Ecto neural progenitor cell (in vitro differentiated cells): Measurements from ENCODE around the gene SPATA46.
"Not testable (repeated sequence)": the region's sequence is repeated elsewhere in the genome, so short reads cannot be mapped to it uniquely, and the experiment has no call there.

Experiments used
- DNase-seq: peaks from one replicate; pipeline ENCODE4 v3.0.0-alpha.2; 2018; ENCODE audit warnings: low spot score

SPATA46 gene

GRCh38 chr1:162357681-162358266 is 18.9 kb downstream of the SPATA46 start:
- DNase-seq, result no peak

DNA sequence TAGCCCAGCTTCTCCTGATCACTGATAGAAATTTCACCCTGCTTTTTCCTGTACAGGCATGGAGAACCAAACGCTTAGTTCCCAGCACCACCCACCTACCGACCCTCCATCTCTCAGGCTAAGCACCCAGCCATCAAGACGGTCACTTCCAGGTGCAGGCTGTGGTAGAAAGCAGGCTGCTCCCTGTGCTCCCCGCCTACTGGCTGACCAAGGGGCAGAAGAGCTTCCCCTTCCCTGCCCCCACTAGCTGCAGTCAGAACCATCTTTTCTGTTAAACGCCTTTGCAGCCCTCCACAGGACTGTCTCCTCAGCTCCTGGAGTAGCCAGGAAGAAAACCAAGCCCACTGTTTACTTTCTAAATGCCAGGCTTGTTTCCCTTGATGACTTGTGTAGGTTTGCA is 23.0 kb downstream of the SPATA46 start:
- DNase-seq, result no peak

- no peak for DNase-seq
Measured at GRCh38 chr1:162353078-162353477, 23.6 kb downstream of the SPATA46 start.

DNA sequence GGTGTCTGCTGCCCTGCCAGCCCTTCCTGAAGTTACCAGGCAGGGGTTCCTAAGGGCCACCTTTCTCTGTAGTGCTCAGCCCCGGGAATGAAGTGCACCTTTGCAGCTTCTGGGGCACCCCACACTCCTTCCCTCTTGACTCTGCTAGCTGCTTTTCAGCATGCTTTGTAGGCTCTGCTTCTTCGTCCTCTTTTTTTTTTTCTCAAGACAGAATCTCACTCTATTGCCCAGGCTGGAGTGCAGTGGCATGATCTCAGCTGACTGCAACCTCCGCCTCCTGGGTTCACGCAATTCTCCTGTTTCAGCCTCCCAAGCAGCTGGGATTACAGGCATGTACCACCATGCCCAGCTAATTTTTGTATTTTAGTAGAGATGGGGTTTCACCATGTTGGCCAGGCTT is 24.8 kb downstream of the SPATA46 start:
- not testable (repeated sequence) for DNase-seq

DNA sequence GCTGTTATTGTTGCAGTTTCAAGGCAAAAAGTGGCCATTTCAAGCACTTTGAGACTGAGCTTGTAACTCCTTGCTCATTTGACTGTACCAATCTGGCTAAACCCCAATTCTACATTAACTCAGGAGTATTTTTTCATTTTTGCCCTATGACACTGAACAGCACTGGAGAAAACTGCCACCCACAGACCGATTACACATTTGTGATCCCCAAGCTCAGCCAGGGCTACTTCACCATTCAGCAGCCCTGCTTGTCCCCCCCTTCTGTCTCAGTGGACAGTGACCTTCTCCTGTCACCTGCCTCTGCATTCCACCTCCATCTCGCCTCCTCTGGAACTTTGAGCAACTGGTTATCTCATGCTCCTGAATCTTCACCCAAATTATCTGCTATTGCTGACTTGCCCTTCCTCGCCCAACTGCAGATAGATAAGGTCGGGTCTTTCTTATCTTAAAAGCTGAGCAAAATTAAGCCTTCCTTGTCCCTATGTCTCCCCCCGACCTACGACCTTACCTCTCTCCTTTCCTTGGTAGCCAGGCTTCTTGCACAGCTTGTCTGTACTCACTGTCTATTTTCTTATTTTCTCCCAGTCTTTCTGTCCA is 25.3 kb downstream of the SPATA46 start:
- no peak for DNase-seq

DNA sequence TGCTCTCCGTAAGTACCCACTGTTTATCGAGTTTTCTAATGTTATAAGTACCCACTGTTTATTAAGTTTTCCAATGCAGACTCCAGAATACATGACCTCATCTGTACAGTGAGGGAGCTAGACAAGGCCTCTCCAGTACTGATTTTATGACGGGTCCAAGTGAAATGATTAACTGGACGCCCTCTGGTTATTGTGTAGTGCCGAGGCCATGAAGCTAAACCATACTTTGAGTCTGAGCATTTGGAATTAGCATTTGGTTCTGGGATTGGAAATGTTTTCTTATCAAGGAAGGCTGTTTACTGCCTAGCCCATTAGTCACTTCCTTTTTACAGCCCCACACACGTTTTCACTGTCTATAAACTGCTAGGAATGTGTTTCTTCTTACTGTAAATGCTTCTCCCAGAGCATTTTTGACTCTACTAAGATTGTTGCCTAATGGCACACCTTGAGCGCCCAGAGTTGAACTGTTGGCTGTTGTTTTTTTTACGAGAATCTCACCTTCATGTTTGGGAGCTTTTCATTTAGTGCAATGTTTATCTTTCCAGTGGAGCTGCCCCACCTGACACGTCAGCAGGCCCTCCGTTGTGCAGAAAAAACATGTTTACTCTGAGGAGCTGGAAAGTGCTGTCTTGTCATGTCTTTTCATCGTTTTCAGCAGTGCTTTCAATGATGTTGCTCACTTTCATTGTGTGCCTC is 26.9 kb downstream of the SPATA46 start:
- DNase-seq, result no peak

DNA sequence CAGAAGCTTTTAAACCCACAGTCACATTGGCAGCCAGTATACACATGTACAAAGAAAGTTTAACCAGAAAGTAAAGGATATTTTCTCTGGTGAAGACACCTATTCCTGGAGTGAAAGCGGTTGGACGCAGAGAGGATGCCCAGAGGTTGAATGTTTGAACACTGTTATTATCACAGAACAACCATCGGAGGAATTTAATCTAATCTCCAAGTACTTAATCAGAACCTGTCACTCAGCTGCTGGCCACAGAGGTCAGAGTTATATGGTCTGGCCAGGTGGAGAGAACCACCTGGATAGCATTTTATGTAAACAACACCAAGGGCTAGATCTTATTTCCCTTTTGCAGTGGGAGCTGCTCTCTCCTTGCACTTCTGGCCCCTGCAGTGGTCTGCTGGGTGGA is 29.4 kb downstream of the SPATA46 start:
- DNase-seq, result no peak

- no peak for DNase-seq
Measured at GRCh38 chr1:162343470-162343869, 33.2 kb downstream of the SPATA46 start.

- no peak for DNase-seq
Measured at GRCh38 chr1:162342452-162342983, 34.1 kb downstream of the SPATA46 start.

GRCh38 chr1:162336621-162337285 is 39.9 kb downstream of the SPATA46 start:
- DNase-seq, result no peak

DNA sequence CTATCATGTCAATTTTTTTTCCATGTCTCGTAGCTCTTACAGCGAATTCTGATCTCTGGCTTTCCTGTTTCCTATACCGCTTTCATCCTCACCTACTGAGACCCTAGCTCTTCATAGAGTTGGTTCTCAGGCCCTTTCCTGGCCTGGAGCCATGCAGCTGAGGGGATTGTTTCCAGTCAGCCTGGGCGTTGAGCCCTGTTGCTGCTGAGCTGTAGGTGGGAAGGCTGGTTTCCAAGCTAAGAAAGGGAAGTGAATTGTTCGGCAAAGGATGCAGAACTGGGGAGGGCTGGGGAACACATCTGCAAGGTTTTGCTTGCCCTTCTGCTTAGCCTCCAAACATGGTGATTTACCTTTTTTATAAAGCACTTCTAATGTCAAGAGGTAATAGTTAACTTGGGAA is 41.5 kb downstream of the SPATA46 start:
- DNase-seq, result no peak

GRCh38 chr1:162333991-162334390 is 42.7 kb downstream of the SPATA46 start:
- no peak for DNase-seq

GRCh38 chr1:162329826-162330225 is 46.8 kb downstream of the SPATA46 start:
- no peak for DNase-seq

DNA sequence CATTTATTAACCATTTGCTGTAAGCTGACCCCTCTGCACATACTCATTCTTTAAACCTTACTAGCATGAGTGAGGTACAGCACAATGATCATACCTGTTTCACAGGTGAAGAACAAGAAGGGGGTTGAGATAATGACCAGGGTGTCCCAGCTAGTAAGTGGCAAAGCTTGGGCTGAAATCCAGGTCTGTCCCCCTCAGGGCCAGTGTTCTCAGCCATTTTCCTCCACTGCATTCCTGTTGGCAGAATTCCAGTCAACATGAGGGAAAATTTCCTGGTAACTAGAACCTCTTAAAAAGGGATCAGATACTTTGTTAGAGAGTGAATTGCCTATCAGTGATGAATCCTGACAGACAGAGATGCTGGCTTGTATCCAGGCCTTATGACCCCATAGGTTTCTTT is 48.1 kb downstream of the SPATA46 start:
- DNase-seq, result no peak

DNA sequence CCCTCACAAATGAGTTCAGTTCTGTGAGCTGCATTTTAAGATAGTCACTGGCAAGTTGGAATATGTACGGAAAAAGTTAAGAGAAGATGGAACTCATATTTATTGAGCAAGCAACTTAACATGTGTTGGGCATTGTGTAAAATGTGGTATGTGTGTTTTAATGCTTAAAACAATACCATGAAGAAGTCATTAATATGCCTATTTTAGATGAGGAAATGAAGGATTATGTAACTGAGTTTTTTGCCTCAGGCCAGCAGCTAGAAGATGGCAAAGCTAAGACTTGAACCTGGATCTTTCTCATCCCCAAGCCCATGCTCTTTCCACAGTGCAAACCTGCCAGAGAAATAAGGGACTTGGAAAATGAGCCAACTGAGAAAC is 48.9 kb downstream of the SPATA46 start:
- DNase-seq, result no peak

DNA sequence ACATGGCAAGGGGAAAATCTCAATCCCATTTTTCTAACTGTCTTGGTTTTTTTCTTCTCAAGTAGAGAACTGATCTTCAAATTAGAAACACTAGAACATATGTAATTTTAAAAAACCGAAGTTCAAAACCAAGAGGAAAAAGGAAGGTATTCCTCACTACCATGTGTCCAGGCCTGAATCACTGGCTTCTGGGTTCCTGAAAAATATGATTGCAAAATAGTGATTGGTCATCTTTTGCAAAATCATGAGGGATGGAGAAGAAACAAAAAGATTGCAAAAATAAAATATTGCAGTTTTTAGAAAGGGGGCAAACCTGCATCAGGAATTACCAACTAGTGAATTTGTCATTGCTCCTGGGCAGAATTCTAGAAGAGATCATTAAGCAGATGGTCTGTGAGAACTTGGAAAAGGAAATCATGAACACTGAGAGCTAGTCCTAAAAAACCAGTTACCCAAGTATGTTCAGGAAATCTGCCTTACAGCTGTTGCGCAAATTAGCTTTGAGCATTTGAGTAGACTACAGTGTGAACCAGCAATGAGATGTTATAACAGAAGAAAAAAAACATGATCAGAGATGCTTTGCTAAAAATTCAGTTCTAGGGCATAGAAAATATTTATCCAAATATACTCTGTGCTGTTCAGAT is 49.4 kb downstream of the SPATA46 start:
- no peak for DNase-seq

DNA sequence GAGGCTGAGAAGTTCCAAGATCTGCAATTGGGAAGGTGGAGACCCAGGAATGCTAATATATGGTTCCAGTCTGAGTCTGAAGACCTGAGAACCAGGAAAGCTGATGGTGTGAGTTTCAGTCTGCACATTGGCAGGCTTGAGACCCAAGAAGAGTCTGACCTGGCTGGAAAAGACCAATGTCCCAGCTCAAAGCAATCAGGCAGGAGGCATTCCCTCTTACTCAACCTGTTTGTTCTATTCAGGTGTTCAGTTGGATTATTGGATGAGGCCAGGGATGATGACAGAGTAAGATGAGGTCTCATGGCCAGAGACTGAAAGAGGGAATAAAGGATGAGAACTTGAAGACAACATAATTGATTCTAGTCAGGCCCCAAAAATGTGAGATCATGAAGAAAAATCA is 50.1 kb downstream of the SPATA46 start:
- no peak for DNase-seq

- no peak for DNase-seq
Measured at GRCh38 chr1:162324396-162324795, 52.3 kb downstream of the SPATA46 start.
